ENCODE measurements around the gene PABPC1L2A.
A peak's percentile ranks its signal among the peaks of the same experiment; 100 is the strongest.
"Not testable (repeated sequence)": the region's sequence is repeated elsewhere in the genome, so short reads cannot be mapped to it uniquely, and the experiment has no call there.

PABPC1L2A gene

GRCh38 chrX:73079024-73079562 is at the start of gene PABPC1L2A:
PABPC1L2A (minus strand) TSS chrX:73079512; CDS start chrX:73079386, 126 bp downstream.
- not testable (repeated sequence) for DNase-seq

DNA sequence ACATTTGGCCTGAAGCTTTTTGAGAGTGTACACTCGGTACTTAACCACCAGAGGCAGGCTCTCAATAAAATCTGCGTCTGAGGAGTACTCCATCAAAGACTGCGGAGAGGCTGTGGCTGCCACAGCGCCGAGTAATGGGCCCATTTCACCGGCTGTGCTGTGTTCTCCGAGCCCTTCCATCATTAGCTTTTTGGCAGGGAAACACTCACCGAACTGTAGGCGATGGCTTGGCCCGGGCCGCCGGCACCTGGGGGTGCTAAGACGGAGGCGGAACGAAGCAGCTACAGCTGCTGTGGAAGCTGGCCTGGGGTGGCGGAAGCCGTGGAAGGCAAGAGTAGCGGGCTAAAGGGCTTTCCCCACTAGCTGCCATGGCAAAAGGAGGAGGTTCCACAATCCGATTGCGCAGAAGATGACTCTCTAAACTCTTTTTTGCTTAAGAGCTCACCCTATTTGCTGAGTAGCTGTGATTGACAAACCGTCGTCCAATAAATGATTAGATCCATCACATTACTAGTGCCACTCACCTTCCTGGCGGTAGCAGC is 48.5 kb upstream of the PABPC1L2A start:
- DNase-seq: peak; percentile 3

DNA sequence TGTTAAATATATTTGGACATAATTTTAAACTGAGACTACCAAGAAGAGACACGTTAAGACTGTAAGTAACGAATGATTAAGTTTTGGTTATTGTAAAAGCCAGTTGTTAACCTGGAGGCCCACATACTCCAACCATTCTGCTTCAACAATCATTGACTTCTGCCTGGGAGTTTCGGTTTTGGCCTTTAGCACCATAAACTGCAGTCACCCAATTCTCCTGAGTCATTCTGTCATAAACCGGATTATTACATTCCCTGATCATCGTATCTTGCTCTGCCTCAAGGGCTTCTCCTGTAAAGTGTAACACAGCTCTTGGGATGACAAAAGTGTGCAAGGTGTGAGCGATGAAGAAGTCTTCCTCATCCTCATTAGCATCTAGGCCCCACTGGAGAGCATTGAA is 46.9 kb upstream of the PABPC1L2A start:
- no peak for DNase-seq

DNA sequence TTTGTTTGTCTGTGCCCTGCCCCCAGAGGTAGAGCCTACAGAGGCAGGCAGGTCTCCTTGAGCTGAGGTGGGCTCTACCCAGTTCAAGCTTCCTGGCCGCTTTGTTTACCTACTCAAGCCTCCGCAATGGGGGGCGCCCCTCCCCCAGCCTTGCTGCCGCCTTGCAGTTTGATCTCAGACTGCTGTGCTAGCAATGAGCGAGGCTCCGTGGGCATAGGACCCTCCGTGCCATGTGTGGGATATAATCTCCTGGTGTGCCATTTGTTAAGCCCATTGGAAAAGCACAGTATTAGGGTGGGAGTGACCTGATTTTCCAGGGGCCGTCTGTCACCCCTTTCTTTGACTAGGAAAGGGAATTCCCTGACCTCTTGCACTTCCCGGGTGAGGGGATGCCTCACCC is 20.2 kb upstream of the PABPC1L2A start:
- not testable (repeated sequence) for DNase-seq

DNA sequence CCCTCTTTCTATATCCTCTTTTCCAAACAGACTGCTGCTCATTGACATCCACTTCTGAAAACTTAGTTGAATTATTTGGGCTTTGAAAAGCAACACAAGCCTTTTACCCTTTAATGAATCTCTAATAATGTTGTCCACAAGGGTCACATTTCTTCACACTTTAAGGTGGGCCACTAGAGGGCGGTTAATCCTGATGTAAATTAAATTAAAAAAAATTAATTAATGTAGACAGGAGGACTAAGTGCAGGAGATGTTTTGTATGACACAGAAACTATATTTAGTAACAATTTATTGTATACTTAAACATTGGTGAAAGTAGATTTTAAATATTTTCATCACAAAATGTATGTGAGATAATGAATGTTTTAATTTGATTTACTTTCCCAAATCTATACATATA is 7.5 kb upstream of the PABPC1L2A start:
- DNase-seq: peak; percentile 20

DNA sequence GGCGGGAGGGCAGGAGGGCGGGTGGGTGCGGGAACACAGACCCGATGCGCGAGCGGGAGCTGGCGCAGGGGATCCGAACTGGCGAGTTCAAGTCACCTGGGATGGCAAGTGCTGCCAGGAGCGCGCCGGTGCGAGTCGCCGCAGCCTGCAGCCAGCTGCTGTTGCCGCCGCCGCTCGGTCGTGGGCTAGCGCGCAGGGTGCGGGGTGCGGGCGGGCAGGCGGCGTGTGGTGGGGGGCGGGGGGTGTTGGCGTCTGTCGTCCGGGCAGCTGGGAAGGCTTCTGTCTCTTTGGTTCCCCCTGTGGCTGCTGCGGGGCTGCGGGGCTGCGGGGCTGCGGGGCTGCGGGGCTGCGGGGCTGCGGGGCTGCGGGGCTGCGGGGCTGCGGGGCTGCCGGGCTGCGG is 572 bp upstream of the PABPC1L2A start:
- not testable (repeated sequence) for DNase-seq

GRCh38 chrX:73078597-73078996 is 715 bp downstream of the PABPC1L2A start:
- not testable (repeated sequence) for DNase-seq

- DNase-seq: no peak
Observed at GRCh38 chrX:73076838-73077237, 2.5 kb downstream of the PABPC1L2A start.

DNA sequence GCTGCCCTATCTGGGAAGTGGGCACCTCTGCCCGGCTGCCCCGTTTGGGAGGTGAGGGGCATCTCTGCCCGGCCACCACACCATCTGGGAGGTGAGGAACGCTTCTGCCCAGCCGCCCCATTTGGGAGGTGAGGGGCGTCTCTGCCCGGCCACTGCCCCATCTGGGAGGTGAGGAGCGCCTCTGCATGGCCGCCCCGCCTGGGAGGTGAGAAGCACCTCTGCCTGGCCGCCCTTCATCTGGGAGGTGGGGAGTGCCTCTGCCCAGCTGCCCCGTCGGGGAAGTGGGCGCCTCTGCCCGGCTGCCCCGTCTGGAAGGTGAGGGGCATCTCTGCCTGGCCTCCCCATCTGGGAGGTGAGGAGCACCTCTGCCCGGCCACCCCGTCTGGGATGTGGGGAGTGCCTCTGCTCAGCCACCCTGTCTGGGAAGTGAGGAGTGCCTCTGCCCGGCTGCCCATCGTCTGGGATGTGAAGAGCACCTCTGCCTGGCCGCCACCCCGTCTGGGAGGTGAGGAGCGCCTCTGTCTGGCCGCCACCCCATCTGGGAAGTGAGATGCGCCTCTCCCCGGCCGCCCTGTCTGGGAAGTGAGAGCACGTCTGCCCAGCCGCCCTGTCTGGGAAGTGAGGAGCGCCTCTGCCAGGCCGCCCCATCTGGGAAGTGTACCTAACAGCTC is 9.8 kb downstream of the PABPC1L2A start:
- DNase-seq: no peak

DNA sequence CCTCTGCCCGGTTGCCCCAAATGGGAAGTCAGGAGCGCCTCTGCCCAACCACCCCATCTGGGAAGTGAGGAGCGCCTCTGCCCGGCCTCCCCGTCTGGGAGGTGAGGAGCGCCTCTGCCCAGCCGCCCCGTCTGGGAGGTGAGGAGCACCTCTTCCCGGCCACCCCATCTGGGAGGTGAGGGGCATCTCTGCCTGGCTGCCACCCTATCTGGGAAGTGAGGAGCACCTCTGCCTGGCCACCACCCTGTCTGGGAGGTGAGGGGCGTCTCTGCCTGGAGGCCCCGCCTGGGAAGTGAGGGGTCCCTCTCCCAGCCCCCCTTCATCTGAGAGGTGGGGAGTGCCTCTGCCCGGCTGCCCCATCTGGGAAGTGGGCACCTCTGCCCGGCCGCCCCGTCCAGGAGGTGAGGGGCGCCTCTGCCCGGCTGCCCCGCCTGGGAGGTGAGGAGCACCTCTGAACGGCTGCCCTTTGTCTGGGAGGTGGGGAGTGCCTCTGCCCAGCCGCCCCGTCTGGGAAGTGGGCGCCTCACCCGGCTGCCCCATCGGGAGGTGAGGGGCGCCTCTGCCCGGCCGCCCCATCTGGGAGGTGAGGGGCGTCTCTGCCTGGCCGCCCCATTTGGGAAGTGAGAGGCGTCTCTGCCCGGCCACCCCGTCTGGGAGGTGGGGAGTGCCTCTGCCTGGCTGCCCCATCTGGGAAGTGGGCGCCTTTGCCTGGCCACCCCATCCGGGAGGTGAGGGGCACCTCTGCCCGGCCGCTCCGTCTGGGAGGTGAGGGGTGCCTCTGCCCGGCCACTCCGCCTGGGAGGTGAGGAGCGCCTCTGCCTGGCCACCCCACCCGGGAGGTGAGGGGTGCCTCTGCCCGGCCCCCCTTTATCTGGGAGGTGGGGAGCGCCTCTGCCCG is 10.6 kb downstream of the PABPC1L2A start:
- no peak for DNase-seq

DNA sequence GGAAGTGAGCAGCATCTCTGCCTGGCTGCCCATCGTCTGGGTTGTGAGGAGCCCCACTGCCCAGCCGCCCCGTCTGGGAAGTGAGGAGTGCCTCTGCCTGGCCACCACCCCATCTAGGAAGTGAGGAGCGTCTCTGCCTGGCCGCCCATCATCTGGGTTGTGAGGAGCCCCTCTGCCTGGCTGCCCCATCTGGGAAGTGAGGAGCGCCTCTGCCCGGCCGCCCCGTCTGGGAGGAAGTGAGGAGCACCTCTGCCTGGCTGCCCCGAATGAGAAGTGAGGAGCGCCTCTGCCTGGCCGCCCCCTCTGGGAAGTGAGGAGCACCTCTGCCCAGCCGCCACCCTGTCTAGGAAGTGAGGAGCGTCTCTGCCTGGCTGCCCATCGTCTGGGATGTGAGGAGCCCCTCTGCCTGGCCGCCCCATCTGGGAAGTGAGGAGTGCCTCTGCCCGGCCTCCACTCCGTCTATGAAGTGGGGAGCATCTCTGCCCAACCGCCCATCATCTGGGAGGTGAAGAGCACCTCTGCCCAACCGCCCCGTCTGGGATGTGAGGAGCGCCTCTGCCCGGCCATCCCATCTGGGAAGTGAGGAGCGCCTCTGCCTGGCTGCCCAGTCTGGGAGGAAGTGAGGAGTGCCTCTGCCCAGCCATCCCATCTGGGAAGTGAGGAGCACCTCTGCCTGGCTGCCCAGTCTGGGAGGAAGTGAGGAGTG is 11.4 kb downstream of the PABPC1L2A start:
- not testable (repeated sequence) for DNase-seq

- no peak for DNase-seq
Observed at GRCh38 chrX:73028876-73029275, 50.4 kb downstream of the PABPC1L2A start.
